Kidney (tissue), 14 donors: ENCODE results near the gene ABCB6. TPM values are rescaled to one million over a fixed set of nuclear protein-coding genes. Genes with fewer than 3 reads are reported as not detected.
A peak's percentile ranks its signal among the peaks of the same experiment; 100 is the strongest.

Source experiments
- DNase-seq, 5 donors: peaks; one replicate each; pipeline ENCODE4 v3.0.0-alpha.2; 2013 to 2020
- FAIRE-seq: peaks from 2 replicates; lab custom pipeline; 2012; peaks lifted over from hg19 to GRCh38; lab: Jason Lieb, UNC
- H3K27ac ChIP-seq, 2 donors: one replicate each; pipeline ENCODE4 v1.7.0; 2013; ENCODE audit warnings: low read depth in 2 of 2, low read length in 2 of 2, inconsistent platforms in 1 of 2
- H3K27me3 ChIP-seq: one replicate; pipeline ENCODE4 v1.7.1; 2013; ENCODE audit warnings: low read length, inconsistent platforms; ENCODE audit not compliant: control insufficient read depth, insufficient read depth
- H3K36me3 ChIP-seq, 3 donors: one replicate each; pipeline versions ENCODE4 v1.7.0 to v1.7.1; 2013; ENCODE audit warnings: low read length in 3 of 3, control low read depth in 1 of 3, inconsistent platforms in 1 of 3; ENCODE audit not compliant: insufficient read depth in 3 of 3, control insufficient read depth in 2 of 3
- H3K4me1 ChIP-seq, 3 donors: one replicate each; pipeline versions ENCODE4 v1.7.0 to v1.7.1; 2013; ENCODE audit warnings: low read length in 3 of 3, inconsistent platforms in 1 of 3, low read depth in 1 of 3; ENCODE audit not compliant: control insufficient read depth in 2 of 3, insufficient read depth in 2 of 3
- H3K4me3 ChIP-seq, 3 donors: one replicate each; pipeline versions ENCODE4 v1.7.0 to v1.8.1; 2013; ENCODE audit warnings: low read length in 3 of 3, control low read depth in 1 of 3, inconsistent platforms in 1 of 3
- H3K9ac ChIP-seq, 3 donors: one replicate each; pipeline versions ENCODE4 v1.7.0 to v1.7.1; 2013; ENCODE audit warnings: low read length in 3 of 3, control low read depth in 1 of 3, inconsistent platforms in 1 of 3
- H3K9me3 ChIP-seq, 3 donors: one replicate each; pipeline versions ENCODE4 v1.7.0 to v1.7.1; 2013; ENCODE audit warnings: low read length in 3 of 3, control low read depth in 1 of 3, inconsistent platforms in 1 of 3; ENCODE audit not compliant: control insufficient read depth in 2 of 3, insufficient read depth in 1 of 3
- intact Hi-C: fragments of 100-400 bp; cut with DNase I; formaldehyde crosslinking; loops from one replicate; pipeline ENCODE4 v1.11.1; 2022
- polyA plus RNA-seq: library from polyadenylated mRNA; stranded (reverse); fragments of 350-450 nt; fragmentation: Illumina TruSeq; extraction: RNeasy Lipid Tissue Mini Kit (QIAGEN cat#74804); gene quantifications from one replicate; pipeline ENCODE4 v1.2.3, GENCODE V29; 2014; ENCODE audit warnings: low read depth, low replicate concordance; ENCODE audit not compliant: insufficient read depth
- total RNA-seq: library from RNA; stranded (reverse); fragmentation: NEBNext Ultra II Directional; extraction: Animal tissue kit (Norgen Biotek cat#: 25700); gene quantifications from one replicate; pipeline ENCODE4 v1.2.1, GENCODE V29; 2021
- TF ChIP-seq, protein P1 (sequence below): IDR thresholded peaks from 3 replicates; pipeline ENCODE4 v1.5.1; 2012; ENCODE audit warnings: mild to moderate bottlenecking, moderate library complexity, borderline replicate concordance; ENCODE audit not compliant: insufficient read depth; ENCODE audit errors: extremely low read depth
- donor health status: control.
- donor health status: control.
- donor health status: control.
- donor health status: control.
- donor health status: control.
- donor health status: DM: yes; HTN: yes; CAD: no.
- donor health status: Normal renal cell carcinoma (clear cell type).

Gene ABCB6
- total and polyA plus RNA-seq, 2 donors from 2014 or later: 17.8 to 53.6 TPM

DNA sequence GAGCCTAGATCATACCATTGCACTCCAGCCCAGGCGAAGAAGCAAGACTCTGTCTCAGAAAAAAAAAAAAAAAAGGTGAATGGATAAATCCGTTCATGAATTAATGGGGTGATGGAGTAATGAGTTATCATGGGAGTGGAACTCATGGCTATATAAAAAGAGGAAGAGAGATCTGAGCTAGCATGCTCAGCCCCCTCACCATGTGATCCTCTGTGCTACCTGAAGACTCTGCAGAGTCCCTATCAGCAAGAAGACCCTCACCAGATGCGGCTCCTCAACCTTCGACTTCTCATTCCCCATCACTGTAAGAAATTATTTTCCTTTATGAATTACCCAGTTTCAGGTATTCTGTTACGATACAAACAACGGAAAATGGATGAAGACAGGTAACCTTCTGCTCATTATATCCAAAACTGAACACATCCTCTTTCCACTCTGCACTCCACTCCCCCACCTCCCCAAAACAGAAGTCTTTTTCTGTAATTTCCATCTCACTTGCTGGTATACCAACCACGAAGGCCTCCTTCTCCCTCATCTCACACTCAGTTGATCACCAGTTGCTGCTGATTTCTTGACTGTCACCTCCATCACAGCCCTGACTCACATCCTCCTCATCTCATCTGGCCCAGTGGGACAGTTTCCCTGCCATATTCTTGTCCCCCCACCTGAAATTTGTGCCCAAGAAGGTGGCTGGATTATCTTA, 31.9 kb downstream of the ABCB6 start:
- H3K4me1 ChIP-seq: peaks cover 0 to 6% (median 0%) of the 10 kb centered on the region in 3 donors
- TF ChIP-seq, protein P1, sequence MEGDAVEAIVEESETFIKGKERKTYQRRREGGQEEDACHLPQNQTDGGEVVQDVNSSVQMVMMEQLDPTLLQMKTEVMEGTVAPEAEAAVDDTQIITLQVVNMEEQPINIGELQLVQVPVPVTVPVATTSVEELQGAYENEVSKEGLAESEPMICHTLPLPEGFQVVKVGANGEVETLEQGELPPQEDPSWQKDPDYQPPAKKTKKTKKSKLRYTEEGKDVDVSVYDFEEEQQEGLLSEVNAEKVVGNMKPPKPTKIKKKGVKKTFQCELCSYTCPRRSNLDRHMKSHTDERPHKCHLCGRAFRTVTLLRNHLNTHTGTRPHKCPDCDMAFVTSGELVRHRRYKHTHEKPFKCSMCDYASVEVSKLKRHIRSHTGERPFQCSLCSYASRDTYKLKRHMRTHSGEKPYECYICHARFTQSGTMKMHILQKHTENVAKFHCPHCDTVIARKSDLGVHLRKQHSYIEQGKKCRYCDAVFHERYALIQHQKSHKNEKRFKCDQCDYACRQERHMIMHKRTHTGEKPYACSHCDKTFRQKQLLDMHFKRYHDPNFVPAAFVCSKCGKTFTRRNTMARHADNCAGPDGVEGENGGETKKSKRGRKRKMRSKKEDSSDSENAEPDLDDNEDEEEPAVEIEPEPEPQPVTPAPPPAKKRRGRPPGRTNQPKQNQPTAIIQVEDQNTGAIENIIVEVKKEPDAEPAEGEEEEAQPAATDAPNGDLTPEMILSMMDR: no peak

DNA sequence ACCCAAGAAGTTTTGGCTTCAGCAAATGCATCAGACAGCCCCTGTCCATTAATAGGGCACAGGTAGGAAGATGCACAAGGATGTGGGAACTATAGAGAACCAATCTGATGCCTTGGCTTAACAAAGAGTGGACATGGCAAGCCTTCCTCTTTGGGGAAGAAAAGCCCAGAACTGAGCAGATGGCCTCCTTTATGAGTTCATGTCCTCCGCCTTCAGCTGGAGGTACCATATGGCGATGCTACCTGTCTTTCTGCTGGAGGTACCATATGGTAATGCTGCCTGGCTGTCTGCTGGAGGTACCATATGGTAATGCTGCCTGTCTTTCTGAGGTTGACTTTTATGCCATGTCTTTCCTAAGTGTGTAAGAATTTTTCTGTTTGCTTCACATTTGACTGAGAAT, 34.6 kb downstream of the ABCB6 start:
- TF ChIP-seq, protein P1: no peak
- Histone ChIP-seq H3K27ac (no peak overlapping the region), H3K36me3 (peaks cover 10 to 44% (median 39%) of the 10 kb centered on the region in 3 donors), H3K9me3 (no peaks in the 10 kb centered on the region), H3K9ac (no peak overlapping the region), H3K4me3 (no peak overlapping the region), H3K4me1 (peaks cover 0 to 9% (median 8%) of the 10 kb centered on the region in 3 donors), H3K27me3 (no peaks in the 10 kb centered on the region)
- FAIRE-seq: no peak
- no peak for DNase-seq
- intact Hi-C loops: no loop called here

More for the DNA sequence above, 31.9 kb downstream of the ABCB6 start:
- no peak for FAIRE-seq
- H3K27me3 ChIP-seq: no peaks in the 10 kb centered on the region
- peaks cover 5 to 20% (median 18%) of the 10 kb centered on the region in 3 donors for H3K36me3 ChIP-seq
- no peak overlapping the region for H3K4me3 ChIP-seq
- H3K27ac ChIP-seq: no peak overlapping the region
- H3K9ac ChIP-seq: no peak overlapping the region
- H3K9me3 ChIP-seq: no peaks in the 10 kb centered on the region
- intact Hi-C loops: no loop called here
- DNase-seq: no peak

DNA sequence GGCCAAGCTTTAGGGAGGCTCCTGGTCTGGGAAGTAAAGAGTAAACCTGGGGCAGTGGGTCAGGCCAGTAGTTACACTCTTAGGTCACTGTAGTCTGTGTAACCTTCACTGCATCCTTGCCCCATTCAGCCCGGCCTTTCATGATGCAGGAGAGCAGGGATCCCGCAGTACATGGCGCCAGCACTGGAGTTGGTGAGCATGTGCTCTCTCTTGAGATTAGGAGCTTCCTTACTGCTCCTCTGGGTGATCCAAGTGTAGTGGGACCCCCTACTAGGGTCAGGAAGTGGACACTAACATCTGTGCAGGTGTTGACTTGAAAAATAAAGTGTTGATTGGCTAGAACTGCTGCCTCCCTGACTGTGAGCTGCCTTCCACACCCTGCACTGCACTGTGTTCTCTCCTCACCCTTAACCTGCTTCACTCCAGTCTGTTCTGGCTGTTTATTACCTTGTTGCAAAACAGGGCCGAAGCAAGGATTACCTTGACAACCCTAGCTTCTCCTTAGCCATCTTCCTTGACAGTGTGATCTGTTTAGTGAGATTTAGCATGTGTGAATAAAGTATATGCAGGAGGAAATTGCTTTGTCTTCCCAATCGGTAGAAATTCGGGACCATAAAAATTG, 35.5 kb downstream of the ABCB6 start:
- peaks cover 0 to 14% (median 13%) of the 10 kb centered on the region in 3 donors for H3K4me1 ChIP-seq
- H3K27me3 ChIP-seq: no peaks in the 10 kb centered on the region
- intact Hi-C loops: no loop called here
- no peak overlapping the region for H3K4me3 ChIP-seq
- peak overlapping the region in 1 of 2 donors; percentile 13 for H3K27ac ChIP-seq
- H3K9ac ChIP-seq: no peak overlapping the region
- TF ChIP-seq, protein P1: no peak
- H3K36me3 ChIP-seq: peaks cover 10 to 44% (median 39%) of the 10 kb centered on the region in 3 donors
- H3K9me3 ChIP-seq: no peaks in the 10 kb centered on the region
- FAIRE-seq (no peak), DNase-seq (no peak)
